ENCODE data around the gene CNR2.

DNA sequence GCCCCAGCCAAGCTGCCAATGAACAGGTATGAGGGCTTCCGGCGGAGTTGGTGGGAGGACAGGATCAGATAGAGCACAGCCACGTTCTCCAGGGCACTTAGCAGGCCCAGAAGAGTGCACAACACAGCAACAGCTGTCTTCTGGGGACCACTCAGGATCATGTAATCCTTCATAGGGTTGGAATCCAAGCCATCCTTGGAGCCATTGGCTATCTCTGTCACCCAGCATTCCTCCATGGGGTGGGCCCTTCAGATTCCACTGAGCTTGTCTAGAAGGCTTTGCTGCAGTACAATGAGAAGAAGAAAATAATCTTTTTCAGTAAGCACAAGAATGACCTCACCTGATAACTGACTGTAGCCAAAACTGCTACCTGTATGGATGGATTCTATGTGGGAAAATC lies 37.8 kb downstream of the CNR2 start:
- TF ChIP-seq, protein P1, sequence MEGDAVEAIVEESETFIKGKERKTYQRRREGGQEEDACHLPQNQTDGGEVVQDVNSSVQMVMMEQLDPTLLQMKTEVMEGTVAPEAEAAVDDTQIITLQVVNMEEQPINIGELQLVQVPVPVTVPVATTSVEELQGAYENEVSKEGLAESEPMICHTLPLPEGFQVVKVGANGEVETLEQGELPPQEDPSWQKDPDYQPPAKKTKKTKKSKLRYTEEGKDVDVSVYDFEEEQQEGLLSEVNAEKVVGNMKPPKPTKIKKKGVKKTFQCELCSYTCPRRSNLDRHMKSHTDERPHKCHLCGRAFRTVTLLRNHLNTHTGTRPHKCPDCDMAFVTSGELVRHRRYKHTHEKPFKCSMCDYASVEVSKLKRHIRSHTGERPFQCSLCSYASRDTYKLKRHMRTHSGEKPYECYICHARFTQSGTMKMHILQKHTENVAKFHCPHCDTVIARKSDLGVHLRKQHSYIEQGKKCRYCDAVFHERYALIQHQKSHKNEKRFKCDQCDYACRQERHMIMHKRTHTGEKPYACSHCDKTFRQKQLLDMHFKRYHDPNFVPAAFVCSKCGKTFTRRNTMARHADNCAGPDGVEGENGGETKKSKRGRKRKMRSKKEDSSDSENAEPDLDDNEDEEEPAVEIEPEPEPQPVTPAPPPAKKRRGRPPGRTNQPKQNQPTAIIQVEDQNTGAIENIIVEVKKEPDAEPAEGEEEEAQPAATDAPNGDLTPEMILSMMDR (conservative IDR thresholded peaks at IDR 0.05; ENCODE audit: low read depth, low read length), result no peak
- no peak for TF ChIP-seq EZH2 (IDR thresholded peaks at IDR 0.05; ENCODE audit: borderline replicate concordance, low read depth, low read length, poor library complexity, severe bottlenecking)

Data from A673 (cell line).